ENCODE measurements around the gene NOX5. TPM values are rescaled to one million over a fixed set of nuclear protein-coding genes. Genes with fewer than 3 reads are reported as not detected.

Gene NOX5
- total and polyA plus RNA-seq, 10 of the 15 experiments (the other 5 are each of a cell fraction or from before 2014, with no cell fraction given), result not detected

DNA sequence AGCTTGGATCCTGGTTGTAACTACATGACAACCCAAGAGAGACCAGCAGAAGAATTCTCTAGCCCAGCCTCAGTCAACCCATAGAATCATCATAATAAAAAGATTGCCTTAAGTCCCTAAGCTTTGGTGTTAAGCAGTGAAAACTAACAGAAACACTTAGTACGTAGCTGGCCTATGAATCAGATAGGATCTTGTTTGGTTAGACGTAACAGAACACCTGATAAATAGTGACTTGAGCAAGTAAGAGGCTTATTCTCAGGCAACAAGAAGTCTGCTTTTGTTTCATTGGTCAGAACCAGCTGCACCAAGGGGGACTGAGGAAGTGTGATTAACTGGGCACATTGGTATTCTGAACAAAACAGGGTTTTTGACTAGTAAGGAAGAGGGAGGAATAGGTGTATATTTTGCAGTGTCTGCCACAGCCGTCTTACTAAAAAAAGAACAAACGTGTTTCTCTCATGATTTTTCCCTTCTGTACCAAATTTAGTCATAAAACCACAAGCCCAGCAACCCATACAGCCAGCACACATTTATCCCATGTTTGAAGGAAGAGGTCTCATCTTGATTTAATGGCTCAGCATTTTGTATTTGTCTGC lies 92.6 kb downstream of the NOX5 start:
- no peak for FAIRE-seq
- Histone ChIP-seq H3K9ac (ENCODE audit: control insufficient read depth, insufficient read depth, low read length) (no peak overlapping the region), H2AFZ (ENCODE audit: control insufficient read depth, low read depth, low read length) (no peak overlapping the region), H3K4me3 (no peak overlapping the region), H3K27ac (ENCODE audit: control insufficient read depth, insufficient read depth) (no peak overlapping the region), H3K9me3 (replicated peaks; ENCODE audit: control insufficient read depth, insufficient read depth, low read length) (no peaks in the 10 kb centered on the region), H3K27me3 (replicated peaks in 1 of 2; ENCODE audit: control insufficient read depth in 2 of 2, insufficient read depth in 2 of 2, low read length in 1 of 2) (no peaks in the 10 kb centered on the region), H3K36me3 (ENCODE audit: control insufficient read depth in 2 of 2, insufficient read depth in 2 of 2, low read length in 1 of 2) (no peaks in the 10 kb centered on the region), H3K4me2 (ENCODE audit: control insufficient read depth, insufficient read depth) (no peak overlapping the region), H3K4me1 (ENCODE audit: control insufficient read depth, insufficient read depth, low read length) (peaks cover 3% of the 10 kb centered on the region; the same call in 1 of the 2 replicates), H4K20me1 (ENCODE audit: control insufficient read depth, insufficient read depth) (no peaks in the 10 kb centered on the region), H3K79me2 (ENCODE audit: control insufficient read depth, insufficient read depth, low read length) (no peaks in the 10 kb centered on the region)
- ChIA-PET POLR2A (interaction anchor here (0.6 to 0.7 kb wide), 2 partner anchors 9 to 373 kb away, joined by 3 to 6 read pairs; no protein-coding TSS in a partner anchor), RAD21 (ENCODE audit: unreplicated experiment) (interaction anchor here (1.2 kb wide), 1 partner anchor 21 kb away, joined by 3 read pairs; no protein-coding TSS in a partner anchor), SMC1A (ENCODE audit: uncharacterized antibody, unreplicated experiment) (interaction anchor here (0.6 to 1.1 kb wide), 2 partner anchors 52 to 119 kb away, joined by 3 to 4 read pairs; no protein-coding TSS in a partner anchor), CTCF (interaction anchor here (0.9 to 1.2 kb wide), 2 partner anchors 21 to 104 kb away, joined by 3 read pairs; no protein-coding TSS in a partner anchor)
- 8% methylated on average over 4 of the region's 4 CpGs for WGBS (ENCODE audit: insufficient coverage, insufficient replicate concordance, low lambda C conversion rate, missing lambda C conversion rate)
- BruUV-seq (replicated peaks), result no TSS peak
- TF ChIP-seq SUZ12 (IDR thresholded peaks at IDR 0.05; ENCODE audit: unreplicated experiment), result no peak
- TF ChIP-seq TCF7 (IDR thresholded peaks at IDR 0.05; ENCODE audit: borderline replicate concordance), result no peak
- TF ChIP-seq, protein P1, sequence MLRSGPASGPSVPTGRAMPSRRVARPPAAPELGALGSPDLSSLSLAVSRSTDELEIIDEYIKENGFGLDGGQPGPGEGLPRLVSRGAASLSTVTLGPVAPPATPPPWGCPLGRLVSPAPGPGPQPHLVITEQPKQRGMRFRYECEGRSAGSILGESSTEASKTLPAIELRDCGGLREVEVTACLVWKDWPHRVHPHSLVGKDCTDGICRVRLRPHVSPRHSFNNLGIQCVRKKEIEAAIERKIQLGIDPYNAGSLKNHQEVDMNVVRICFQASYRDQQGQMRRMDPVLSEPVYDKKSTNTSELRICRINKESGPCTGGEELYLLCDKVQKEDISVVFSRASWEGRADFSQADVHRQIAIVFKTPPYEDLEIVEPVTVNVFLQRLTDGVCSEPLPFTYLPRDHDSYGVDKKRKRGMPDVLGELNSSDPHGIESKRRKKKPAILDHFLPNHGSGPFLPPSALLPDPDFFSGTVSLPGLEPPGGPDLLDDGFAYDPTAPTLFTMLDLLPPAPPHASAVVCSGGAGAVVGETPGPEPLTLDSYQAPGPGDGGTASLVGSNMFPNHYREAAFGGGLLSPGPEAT (IDR thresholded peaks at IDR 0.05; ENCODE audit: low read depth), result no peak
- TF ChIP-seq STAT1 (conservative IDR thresholded peaks at IDR 0.05), result no peak
- no peak for TF ChIP-seq PAX5 (IDR thresholded peaks at IDR 0.05; ENCODE audit: borderline replicate concordance, low read depth, low read length)
- TF ChIP-seq SREBF2 (IDR thresholded peaks at IDR 0.05; ENCODE audit: low read length), result no peak
- TF ChIP-seq SUPT20H (IDR thresholded peaks at IDR 0.05; ENCODE audit: borderline replicate concordance, control insufficient read depth, low read depth, low read length), result no peak
- no peak for TF ChIP-seq RCOR1 (conservative IDR thresholded peaks at IDR 0.05; ENCODE audit: low read depth, low read length)
- no peak for TF ChIP-seq ZBTB33 (IDR thresholded peaks at IDR 0.05)
- TF ChIP-seq ZNF24 (IDR thresholded peaks at IDR 0.05), result no peak
- no peak for TF ChIP-seq HDAC6 (IDR thresholded peaks at IDR 0.05; ENCODE audit: unreplicated experiment)
- no peak for TF ChIP-seq ZNF217 (IDR thresholded peaks at IDR 0.05)
- no peak for TF ChIP-seq JUNB (IDR thresholded peaks at IDR 0.05)
- no peak for TF ChIP-seq CBFB (IDR thresholded peaks at IDR 0.05; ENCODE audit: low read depth)
- no peak for TF ChIP-seq USF2 (IDR thresholded peaks at IDR 0.05; ENCODE audit: borderline replicate concordance, low read depth, low read length)
- no peak for TF ChIP-seq BHLHE40 (IDR thresholded peaks at IDR 0.05; ENCODE audit: borderline replicate concordance in 1 of 2, low read depth in 2 of 2, low read length in 1 of 2)
- no peak for TF ChIP-seq KDM1A (IDR thresholded peaks at IDR 0.05; ENCODE audit: borderline replicate concordance)
- no peak for TF ChIP-seq SMAD5 (IDR thresholded peaks at IDR 0.05; ENCODE audit: low read depth)
- no peak for DNase-seq (ENCODE audit: low read depth, low spot score)
- ATAC-seq, result no peak
- in situ Hi-C loops (cut with MboI) (no loop called here), intact Hi-C loops (cut with micrococcal nuclease; ENCODE audit: unreplicated experiment) (no loop called here)
